ENCODE data around the gene MSI2. TPM values are rescaled to one million over a fixed set of nuclear protein-coding genes. Genes with fewer than 3 reads are reported as not detected.

The MSI2 gene
- total RNA-seq, 1 donor from 2014 or later: 26.6 TPM

GRCh38 chr17:57539529-57540301 lies 283.4 kb downstream of the MSI2 start:
- H3K4me3 ChIP-seq (ENCODE audit: low read depth, low read length): no peak overlapping the region
- TF ChIP-seq CTCF (conservative IDR thresholded peaks at IDR 0.05; ENCODE audit: low read depth, low read length): no peak
- DNase-seq (ENCODE audit: low read depth): no peak

GRCh38 chr17:57540596-57540995 lies 284.3 kb downstream of the MSI2 start:
- TF ChIP-seq CTCF (conservative IDR thresholded peaks at IDR 0.05; ENCODE audit: low read depth, low read length): no peak
- no peak overlapping the region for H3K4me3 ChIP-seq (ENCODE audit: low read depth, low read length)
- DNase-seq (ENCODE audit: low read depth): no peak

- TF ChIP-seq CTCF (conservative IDR thresholded peaks at IDR 0.05; ENCODE audit: low read depth, low read length): no peak
- DNase-seq (ENCODE audit: low read depth): no peak
These were observed 284.7 kb downstream of the MSI2 start for GRCh38 chr17:57541049-57541448.

GRCh38 chr17:57541472-57542394 lies 285.4 kb downstream of the MSI2 start:
- TF ChIP-seq CTCF (conservative IDR thresholded peaks at IDR 0.05; ENCODE audit: low read depth, low read length): no peak
- no peak for DNase-seq (ENCODE audit: low read depth)
- no peak overlapping the region for H3K4me3 ChIP-seq (ENCODE audit: low read depth, low read length)

More at GRCh38 chr17:57541049-57541448, 284.7 kb downstream of the MSI2 start:
- H3K4me3 ChIP-seq (ENCODE audit: low read depth, low read length): no peak overlapping the region

- DNase-seq (ENCODE audit: low read depth): no peak
- TF ChIP-seq CTCF (conservative IDR thresholded peaks at IDR 0.05; ENCODE audit: low read depth, low read length): no peak
- H3K4me3 ChIP-seq (ENCODE audit: low read depth, low read length): no peak overlapping the region
These were observed 286.2 kb downstream of the MSI2 start for GRCh38 chr17:57542510-57542909.

GRCh38 chr17:57543230-57543629 lies 286.9 kb downstream of the MSI2 start:
- DNase-seq (ENCODE audit: low read depth): no peak
- TF ChIP-seq CTCF (conservative IDR thresholded peaks at IDR 0.05; ENCODE audit: low read depth, low read length): no peak
- H3K4me3 ChIP-seq (ENCODE audit: low read depth, low read length): no peak overlapping the region
